Spleen (tissue), 11 donors: ENCODE measurements around the gene SLC5A9. TPM values are rescaled to one million over a fixed set of nuclear protein-coding genes. Genes with fewer than 3 reads are reported as not detected.
A peak's percentile ranks its signal among the peaks of the same experiment; 100 is the strongest.

Experiments used
- DNase-seq: peaks from one replicate; pipeline ENCODE4 v3.0.0-alpha.2; 2020
- H3K27ac ChIP-seq, 8 donors: fragments of 200-600 bp; sonication (generic) in 7 of 8; 1 replicate in 4 of 8; 2 replicates in 4 of 8; pipeline versions ENCODE4 v1.5.0 to v1.8.0; 2016 to 2021; ENCODE audit warnings: inconsistent platforms in 4 of 8, mild to moderate bottlenecking in 4 of 8, moderate library complexity in 1 of 8
- H3K27me3 ChIP-seq, 7 donors: fragments of 200-600 bp; sonication (generic) in 6 of 7; replicated peaks in 1 of 7; 1 replicate in 4 of 7; 2 replicates in 3 of 7; pipeline versions ENCODE4 v1.5.0 to v1.8.0; 2016 to 2021; ENCODE audit warnings: inconsistent platforms in 3 of 7, mild to moderate bottlenecking in 1 of 7
- H3K36me3 ChIP-seq, 6 donors: fragments of 200-600 bp; sonication (generic) in 5 of 6; 1 replicate in 4 of 6; 2 replicates in 2 of 6; pipeline versions ENCODE4 v1.5.0 to v1.8.0; 2016 to 2021; ENCODE audit warnings: inconsistent platforms in 2 of 6
- H3K4me1 ChIP-seq, 6 donors: fragments of 200-600 bp; sonication (generic) in 5 of 6; 1 replicate in 3 of 6; 2 replicates in 3 of 6; pipeline versions ENCODE4 v1.5.0 to v1.8.0; 2016 to 2021; ENCODE audit warnings: inconsistent platforms in 3 of 6
- H3K4me3 ChIP-seq, 8 donors: fragments of 200-600 bp; sonication (generic) in 7 of 8; 1 replicate in 4 of 8; 2 replicates in 4 of 8; pipeline versions ENCODE4 v1.5.0 to v1.8.0; 2016 to 2021; ENCODE audit warnings: inconsistent platforms in 4 of 8, mild to moderate bottlenecking in 4 of 8, moderate library complexity in 2 of 8
- H3K9me3 ChIP-seq, 8 donors: fragments of 200-600 bp; sonication (generic) in 7 of 8; 1 replicate in 4 of 8; 2 replicates in 4 of 8; pipeline versions ENCODE4 v1.5.0 to v1.8.0; 2016 to 2021; ENCODE audit warnings: inconsistent platforms in 4 of 8
- CTCF ChIP-seq, 11 experiments: fragments of 200-600 bp in 7 of 11; fragments of 450-650 bp in 4 of 11; sonication (generic) in 4 of 11; IDR thresholded peaks in 8 of 11; conservative IDR thresholded peaks in 3 of 11; 1 replicate in 7 of 11; 2 replicates in 4 of 11; pipeline versions ENCODE4 v1.4.0 to v1.8.0; 2016 to 2021; ENCODE audit warnings: antibody characterized with exemption in 11 of 11, inconsistent platforms in 4 of 11, mild to moderate bottlenecking in 1 of 11
- POLR2A ChIP-seq, 3 donors: fragments of 450-650 bp; IDR thresholded peaks; one replicate each; pipeline ENCODE4 v1.5.1; 2017; ENCODE audit warnings: antibody characterized with exemption in 3 of 3, mild to moderate bottlenecking in 1 of 3
- POLR2AphosphoS5 ChIP-seq, 3 donors: sonication (generic); formaldehyde crosslinking; IDR thresholded peaks; one replicate each; pipeline ENCODE4 v1.5.1; 2017; ENCODE audit warnings: antibody characterized with exemption in 3 of 3
- WGBS, 5 donors: extraction: QIAGEN DNeasy Blood & Tissue Kit in 3 of 5; methylation state at CpG; one replicate each; pipeline versions ENCODE4 v1.1.5 to v1.1.7; 2013 to 2018; 5-methylcytosine and 5-hydroxymethylcytosine counted together
- intact Hi-C: fragments of 100-400 bp; cut with DNase I; formaldehyde crosslinking; loops from one replicate; pipeline ENCODE4 v1.15.0; 2023; ENCODE audit warnings: low total_unique reads
- polyA plus RNA-seq, 3 donors: library from polyadenylated mRNA; stranded (reverse); fragments of 200-250 nt; gene quantifications; one replicate each; pipeline ENCODE4 v1.2.1, GENCODE V29; 2013
- total RNA-seq, 7 donors: library from RNA; depleted of rRNA in 3 of 7; stranded (reverse); fragments of >200 nt in 3 of 7; fragmentation: NEBNext Ultra II Directional in 4 of 7; extraction: Animal tissue kit (Norgen Biotek cat#: 25700) in 4 of 7; gene quantifications; one replicate each; pipeline versions ENCODE4 v1.1.0 to v1.2.1, GENCODE V29; 2016 to 2021
- donor health status: healthy with polysubstance abuse.
- donor health status: DM: no; HTN: no; CAD: no; lungs with moderate emphysema.
- donor health status: DM: no; HTN: no; CAD: no.
- donor health status: Bipolar disorder and iron deficiency.
- donor health status: healthy.
- donor health status: DM: no; HTN: no; CAD: no.
- donor health status: DM: yes; HTN: yes; CAD: no.

The SLC5A9 gene
- total and polyA plus RNA-seq, 10 donors, result 0.51 to 2.1 (median 0.90) TPM

GRCh38 chr1:48233666-48234485, 11.4 kb downstream of the SLC5A9 start:
- no peaks in the 10 kb centered on the region for H3K27me3 ChIP-seq
- TF ChIP-seq POLR2AphosphoS5 (IDR thresholded peaks at IDR 0.05) (peak in 2 of 3 donors; percentile 25 to 27), CTCF (IDR thresholded peaks at IDR 0.05 in 8 of 11, conservative IDR thresholded peaks at IDR 0.05 in 3 of 11) (no peak)
- H3K9me3 ChIP-seq, result no peaks in the 10 kb centered on the region
- intact Hi-C loops, result loop anchor here (10.0 kb wide), 2 partner anchors 129 to 241 kb away; partner anchors contain the start of gene SPATA6
- 68 to 78% (median 68%) methylated on average over 12 of the region's 12 CpGs for WGBS, 5 donors
- H3K36me3 ChIP-seq, result no peaks in the 10 kb centered on the region
- peaks cover 0 to 29% (median 4%) of the 10 kb centered on the region in 6 donors for H3K4me1 ChIP-seq
- no peak overlapping the region for H3K4me3 ChIP-seq
- H3K27ac ChIP-seq, result no peak overlapping the region
- no peak for DNase-seq

GRCh38 chr1:48235652-48236051, 13.1 kb downstream of the SLC5A9 start:
- intact Hi-C loops, result loop anchor here (10.0 kb wide), 2 partner anchors 131 to 239 kb away; partner anchors contain the start of gene SPATA6
- no peak for DNase-seq
- H3K4me1 ChIP-seq, result peaks cover 0 to 20% (median 1%) of the 10 kb centered on the region in 6 donors
- H3K9me3 ChIP-seq, result no peaks in the 10 kb centered on the region
- H3K36me3 ChIP-seq, result no peaks in the 10 kb centered on the region
- no peak overlapping the region for H3K27ac ChIP-seq
- TF ChIP-seq POLR2A (IDR thresholded peaks at IDR 0.05) (no peak), CTCF (IDR thresholded peaks at IDR 0.05 in 8 of 11, conservative IDR thresholded peaks at IDR 0.05 in 3 of 11) (no peak), POLR2AphosphoS5 (IDR thresholded peaks at IDR 0.05) (no peak)
- H3K4me3 ChIP-seq, result no peak overlapping the region
- H3K27me3 ChIP-seq, result no peaks in the 10 kb centered on the region
- WGBS, 5 donors, result 91 to 98% (median 92%) methylated on average over 13 of the region's 13 CpGs

GRCh38 chr1:48236716-48237470, 14.4 kb downstream of the SLC5A9 start:
- H3K4me1 ChIP-seq, result peaks cover 0 to 32% (median 13%) of the 10 kb centered on the region in 6 donors
- no peak overlapping the region for H3K27ac ChIP-seq
- no peaks in the 10 kb centered on the region for H3K36me3 ChIP-seq
- H3K9me3 ChIP-seq, result no peaks in the 10 kb centered on the region
- intact Hi-C loops, result loop anchor here (10.0 kb wide), 2 partner anchors 132 to 238 kb away; partner anchors contain the start of gene SPATA6
- H3K27me3 ChIP-seq, result no peaks in the 10 kb centered on the region
- WGBS, 5 donors, result 77 to 88% (median 83%) methylated on average over 4 of the region's 4 CpGs
- TF ChIP-seq POLR2AphosphoS5 (IDR thresholded peaks at IDR 0.05), result no peak
- peak; percentile 55 to 91 (median 72) for TF ChIP-seq CTCF (IDR thresholded peaks at IDR 0.05 in 8 of 11, conservative IDR thresholded peaks at IDR 0.05 in 3 of 11)
- DNase-seq, result no peak
- no peak overlapping the region for H3K4me3 ChIP-seq
